Chondrocyte (in vitro differentiated cells): Measurements from ENCODE around the gene DRAM2. TPM values are rescaled to one million over a fixed set of nuclear protein-coding genes. Genes with fewer than 3 reads are reported as not detected.
"Not testable (repeated sequence)": the region's sequence is repeated elsewhere in the genome, so short reads cannot be mapped to it uniquely, and the experiment has no call there.

Source experiments
- DNase-seq: peaks from one replicate; pipeline ENCODE4 v3.0.0; 2021; ENCODE audit warnings: mixed read lengths, low spot score
- H3K27ac Mint-ChIP-seq: one replicate; pipeline ENCODE4 v1.8.0; 2021; ENCODE audit warnings: mild to moderate bottlenecking, moderate library complexity, mixed read lengths; ENCODE audit not compliant: unreplicated experiment
- H3K27me3 Mint-ChIP-seq: 2 replicates; pipeline ENCODE4 v1.8.0; 2021; ENCODE audit warnings: low read depth, mixed read lengths
- H3K36me3 Mint-ChIP-seq: 2 replicates; pipeline ENCODE4 v1.8.0; 2021; ENCODE audit warnings: low read depth, mixed read lengths
- H3K4me1 Mint-ChIP-seq: 2 replicates; pipeline ENCODE4 v1.8.0; 2021; ENCODE audit warnings: low read depth, mild to moderate bottlenecking, mixed read lengths
- H3K4me3 Mint-ChIP-seq: one replicate; pipeline ENCODE4 v1.8.0; 2021; ENCODE audit warnings: mild to moderate bottlenecking, moderate library complexity, mixed read lengths; ENCODE audit not compliant: unreplicated experiment
- H3K9me3 Mint-ChIP-seq: 2 replicates; pipeline ENCODE4 v1.8.0; 2021; ENCODE audit warnings: low read depth, mixed read lengths
- CTCF ChIP-seq: fragments of 200-600 bp; sonication (generic); IDR thresholded peaks from 2 replicates; pipeline ENCODE4 v1.5.0; 2021; ENCODE audit warnings: antibody characterized with exemption, mild to moderate bottlenecking, moderate library complexity
- total RNA-seq: library from RNA; stranded (reverse); gene quantifications from 3 replicates; pipeline ENCODE4 v1.2.1, GENCODE V29; 2021

The DRAM2 gene
- total RNA-seq, 1 donor from 2014 or later = 26.0 TPM

- Mint-ChIP-seq H3K27ac (no peak overlapping the region), H3K9me3 (peaks cover 30% of the 10 kb centered on the region), H3K4me1 (peaks cover 6% of the 10 kb centered on the region), H3K27me3 (no peaks in the 10 kb centered on the region), H3K4me3 (no peak overlapping the region), H3K36me3 (peaks cover 1% of the 10 kb centered on the region)
- no peak for DNase-seq
- no peak for TF ChIP-seq CTCF
Observed at GRCh38 chr1:111082421-111083203, 57.3 kb downstream of the DRAM2 start.

- H3K4me1 Mint-ChIP-seq, H3K4me3 Mint-ChIP-seq, DNase-seq, H3K27me3 Mint-ChIP-seq, H3K27ac Mint-ChIP-seq, H3K36me3 Mint-ChIP-seq: not testable (repeated sequence)
- H3K9me3 Mint-ChIP-seq = peaks cover 36% of the 10 kb centered on the region
Observed at GRCh38 chr1:111079329-111079728, 60.6 kb downstream of the DRAM2 start.

- H3K27ac Mint-ChIP-seq, H3K27me3 Mint-ChIP-seq, H3K4me3 Mint-ChIP-seq, H3K36me3 Mint-ChIP-seq, DNase-seq, H3K4me1 Mint-ChIP-seq: not testable (repeated sequence)
- H3K9me3 Mint-ChIP-seq = peaks cover 27% of the 10 kb centered on the region
Observed at GRCh38 chr1:111077312-111077711, 62.6 kb downstream of the DRAM2 start.

Other genes starting within 250 kb of the DRAM2 start
- gene LRIF1, start 176.2 kb downstream of the DRAM2 start, total RNA-seq = 9.1 to 10.3 TPM (median 9.5 TPM) in 3 replicates
- 20.8 to 25.6 TPM (median 24.2 TPM) in 3 replicates for gene CEPT1, start 130 bp upstream of the DRAM2 start, total RNA-seq
- gene DENND2D, start 60.6 kb upstream of the DRAM2 start, total RNA-seq = 0.25 TPM in 1 of 3 replicates, not detected in the others
- gene CHI3L2, start 87.6 kb upstream of the DRAM2 start, total RNA-seq = not detected in 3 replicates
- not detected in 3 replicates for gene CHIA, start 150.8 kb upstream of the DRAM2 start, total RNA-seq